Fibroblast of the aortic adventitia (primary cell): ENCODE data around the gene DUXA. TPM values are rescaled to one million over a fixed set of nuclear protein-coding genes. Genes with fewer than 3 reads are reported as not detected.
"Not testable (repeated sequence)": the region's sequence is repeated elsewhere in the genome, so short reads cannot be mapped to it uniquely, and the experiment has no call there.

Experiments
- DNase-seq: peaks from one replicate; pipeline ENCODE4 v3.0.0-alpha.2; 2010; ENCODE audit warnings: low read depth
- H3K4me3 ChIP-seq: 2 replicates; pipeline ENCODE4 v1.5.1; 2011; ENCODE audit warnings: low read depth, mild to moderate bottlenecking, control low read depth, low read length, moderate library complexity
- CTCF ChIP-seq: IDR thresholded peaks from 2 replicates; pipeline ENCODE4 v1.5.1; 2011; ENCODE audit warnings: mild to moderate bottlenecking, low read length, control low read depth, inconsistent platforms; ENCODE audit not compliant: insufficient read depth
- total RNA-seq: library from RNA; depleted of rRNA; stranded (reverse); fragments of >200 nt; gene quantifications from 2 replicates; pipeline ENCODE4 v1.2.3, GENCODE V29; 2012; ENCODE audit warnings: low replicate concordance

The DUXA gene
- total RNA-seq, 1 donor = not detected

DNA sequence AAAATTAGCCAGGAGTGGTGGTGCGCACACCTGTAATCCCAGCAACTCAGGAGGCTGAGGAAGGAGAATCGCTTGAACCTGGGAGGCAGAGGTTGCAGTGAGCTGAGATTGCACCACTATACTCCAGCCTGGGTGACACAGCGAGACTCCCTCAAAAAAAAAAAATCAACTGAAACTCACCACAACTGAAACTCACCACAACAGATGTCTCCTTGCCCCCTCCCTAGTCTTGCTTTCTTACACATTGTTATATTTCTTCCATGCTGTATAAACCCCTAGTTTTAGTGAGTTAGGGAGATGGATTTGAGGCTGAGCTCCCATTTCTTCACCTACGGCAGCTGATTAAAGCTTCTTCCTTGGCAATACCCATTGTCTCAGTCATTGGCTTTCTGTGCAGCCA, 25.6 kb downstream of the DUXA start:
- no peak for DNase-seq
- no peak overlapping the region for H3K4me3 ChIP-seq
- no peak for TF ChIP-seq CTCF

DNA sequence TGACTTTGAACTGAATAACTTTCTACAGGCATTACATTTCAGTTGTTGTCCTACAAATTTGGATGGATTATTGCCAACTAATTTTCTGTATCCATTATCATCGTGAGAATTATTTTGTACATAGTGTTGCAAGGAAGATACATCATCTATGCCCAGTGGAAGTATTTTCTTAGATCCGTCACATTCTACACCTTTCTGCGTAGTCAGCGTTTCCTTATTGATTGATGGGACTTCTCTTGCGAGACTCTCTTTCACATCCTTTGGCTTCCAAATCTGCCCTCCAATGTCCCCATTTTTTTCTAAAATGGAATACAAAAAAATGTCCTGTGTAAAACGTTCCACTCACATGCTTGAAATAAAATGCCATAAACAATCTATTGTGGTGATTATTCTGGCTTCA, 31.5 kb downstream of the DUXA start:
- H3K4me3 ChIP-seq = no peak overlapping the region
- no peak for DNase-seq
- no peak for TF ChIP-seq CTCF

DNA sequence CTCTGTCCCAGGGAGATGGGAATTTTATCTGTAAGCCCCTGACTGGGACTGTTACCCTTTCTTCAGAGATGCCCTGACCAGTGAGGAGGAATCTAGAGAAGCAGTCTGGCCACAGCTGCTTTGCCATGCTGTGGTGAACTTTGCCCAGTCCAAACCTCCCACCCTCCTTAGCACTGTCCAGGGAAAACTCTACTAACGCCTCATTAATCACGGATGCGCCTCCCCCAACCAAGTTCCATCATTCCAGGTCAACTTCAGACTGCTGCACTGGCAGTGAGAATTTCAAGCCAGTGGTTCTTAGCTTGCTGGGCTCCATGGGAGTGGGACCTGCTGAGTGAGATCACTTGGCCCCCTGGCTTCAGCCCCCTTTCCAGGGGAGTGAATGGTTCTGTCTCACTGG, 39.9 kb downstream of the DUXA start:
- DNase-seq, H3K4me3 ChIP-seq: not testable (repeated sequence)

- no peak for DNase-seq
- H3K4me3 ChIP-seq = no peak overlapping the region
- TF ChIP-seq CTCF = no peak
Observed at GRCh38 chr19:57123882-57124281, 43.4 kb downstream of the DUXA start.

GRCh38 chr19:57118848-57119247, 48.4 kb downstream of the DUXA start:
- DNase-seq = no peak
- no peak overlapping the region for H3K4me3 ChIP-seq
- TF ChIP-seq CTCF = no peak

GRCh38 chr19:57113501-57113900, 53.8 kb downstream of the DUXA start:
- DNase-seq = not testable (repeated sequence)

DNA sequence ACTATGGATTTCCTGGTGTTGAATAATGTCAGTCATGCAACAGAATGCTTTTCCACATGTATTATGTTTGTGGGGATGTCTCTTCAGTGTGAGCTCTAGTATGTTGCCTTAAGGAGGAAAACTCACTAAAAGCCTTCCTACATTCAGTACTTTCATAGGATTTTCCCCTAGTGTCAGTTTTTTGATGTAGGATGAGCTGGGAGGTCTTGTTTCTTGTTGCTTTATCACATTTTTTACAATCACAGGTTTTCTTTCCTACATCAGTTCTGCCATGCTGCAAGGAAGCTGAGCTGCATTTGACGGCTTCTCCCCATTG, 56.0 kb downstream of the DUXA start:
- TF ChIP-seq CTCF = no peak
- no peak for DNase-seq
- H3K4me3 ChIP-seq = no peak overlapping the region

More at GRCh38 chr19:57113501-57113900, 53.8 kb downstream of the DUXA start:
- not testable (repeated sequence) for H3K4me3 ChIP-seq

DNA sequence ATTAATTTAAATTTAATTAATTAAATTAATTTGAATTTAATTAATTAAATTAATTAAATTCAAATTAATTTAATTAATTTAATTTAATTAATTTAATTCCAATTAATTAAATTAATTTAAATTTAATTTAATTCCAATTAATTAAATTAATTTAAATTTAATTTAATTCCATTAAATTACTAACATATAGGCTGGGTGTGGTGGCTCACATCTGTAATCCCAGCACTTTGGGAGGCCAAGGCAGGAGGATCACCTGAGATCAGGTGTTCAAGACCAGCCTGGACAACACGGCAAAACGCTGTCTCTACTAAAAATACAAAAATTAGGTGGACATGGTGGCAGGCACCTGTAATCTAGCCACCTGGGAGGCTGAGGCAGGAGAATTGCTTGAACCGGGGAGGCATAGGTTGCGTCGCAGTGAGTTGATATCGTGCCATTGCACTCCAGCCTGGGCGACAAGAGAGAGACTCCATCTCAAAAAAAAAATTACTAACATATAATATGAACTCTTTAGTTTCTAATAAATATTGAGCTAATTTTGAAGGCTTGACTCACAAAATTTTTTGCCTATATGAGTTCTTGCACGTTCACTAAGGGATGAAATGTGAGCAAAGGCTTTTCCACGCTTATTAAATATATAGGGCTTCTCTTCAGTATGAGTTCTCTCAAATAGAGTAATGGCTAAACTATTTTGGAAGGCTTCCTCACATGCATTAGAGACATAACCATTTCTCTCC, 56.5 kb downstream of the DUXA start:
- no peak for DNase-seq
- no peak overlapping the region for H3K4me3 ChIP-seq
- no peak for TF ChIP-seq CTCF
